Measurements from ENCODE around the gene BMX. TPM values are rescaled to one million over a fixed set of nuclear protein-coding genes. Genes with fewer than 3 reads are reported as not detected.

The BMX gene
- total RNA-seq (2014; rRNA removed; shearing (Covaris generic)): not detected in 2 replicates
- polyA plus RNA-seq (2014; cell fraction: nucleus; rRNA removed): not detected in 2 replicates

GRCh38 chrX:15500497-15500966 is at the start of gene BMX:
BMX (plus strand) TSS chrX:15500807; CDS start chrX:15508354, 7,547 bp downstream.
- no peak for DNase-seq (ENCODE audit: extremely low read depth, low read depth)

DNA sequence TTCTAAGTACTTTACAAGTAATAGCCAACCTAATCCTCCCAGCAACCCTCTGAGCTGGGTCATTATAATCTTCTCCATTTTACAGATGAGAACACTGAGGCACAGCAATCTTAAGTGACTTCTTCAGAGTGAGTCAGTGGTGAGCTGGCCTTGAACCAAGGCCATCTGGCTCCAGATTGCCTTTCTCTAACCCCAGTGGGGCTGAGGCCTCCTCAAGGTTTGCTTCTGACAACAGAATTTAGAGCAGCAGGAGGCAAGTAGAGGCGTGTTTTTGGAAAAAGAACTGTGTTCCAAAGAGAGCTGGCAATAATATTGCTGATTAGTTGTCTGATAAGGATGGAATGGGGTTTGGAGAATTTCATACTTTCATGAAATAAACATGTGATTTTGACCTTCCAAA is 48.7 kb upstream of the BMX start:
- no peak for DNase-seq (ENCODE audit: extremely low read depth, low read depth)

GRCh38 chrX:15464704-15465103 is 35.9 kb upstream of the BMX start:
- DNase-seq (ENCODE audit: extremely low read depth, low read depth): no peak

DNA sequence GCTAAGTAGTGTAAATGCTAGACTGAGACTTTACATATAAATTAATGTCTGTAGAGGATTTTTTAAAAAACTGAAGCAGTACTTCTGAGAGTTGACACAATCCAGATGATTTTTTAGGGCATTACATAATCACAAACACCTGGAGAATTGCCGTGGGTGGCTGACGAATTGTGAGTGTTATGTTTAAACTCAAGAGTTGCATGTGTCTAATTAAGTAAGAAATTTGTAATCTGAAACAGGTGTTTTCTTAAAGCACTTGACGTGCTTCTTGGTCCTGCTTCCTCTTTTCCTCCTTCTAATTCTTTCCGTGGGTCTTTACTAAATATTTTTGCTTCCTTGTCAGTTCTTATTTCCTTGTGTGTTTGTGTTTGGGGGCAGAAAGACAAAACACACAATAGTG is 35.3 kb upstream of the BMX start:
- no peak for DNase-seq (ENCODE audit: extremely low read depth, low read depth)

GRCh38 chrX:15465896-15466651 is 34.5 kb upstream of the BMX start:
- no peak for DNase-seq (ENCODE audit: extremely low read depth, low read depth)

GRCh38 chrX:15468036-15468435 is 32.6 kb upstream of the BMX start:
- DNase-seq (ENCODE audit: extremely low read depth, low read depth): no peak

DNA sequence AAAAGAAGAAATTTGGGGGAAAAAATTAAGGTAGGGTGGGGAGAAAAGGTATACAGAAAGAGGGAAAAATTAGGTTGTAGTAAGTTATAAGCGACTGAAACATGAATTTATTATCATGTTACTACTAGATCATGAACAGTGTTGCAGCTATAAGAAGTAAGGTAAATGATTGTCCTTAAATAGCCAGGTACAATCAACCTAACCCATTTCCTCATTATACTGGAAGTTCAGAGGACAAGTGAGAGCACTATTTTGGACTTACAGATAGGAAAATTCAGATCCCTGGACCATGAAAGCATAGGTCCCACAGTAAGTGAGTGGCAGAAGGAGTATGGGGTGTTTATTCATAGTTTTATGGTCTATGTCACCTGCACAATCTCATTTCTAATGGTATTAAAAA is 31.0 kb upstream of the BMX start:
- no peak for DNase-seq (ENCODE audit: extremely low read depth, low read depth)

GRCh38 chrX:15471028-15471427 is 29.6 kb upstream of the BMX start:
- peak; percentile 60 for DNase-seq (ENCODE audit: extremely low read depth, low read depth)

DNA sequence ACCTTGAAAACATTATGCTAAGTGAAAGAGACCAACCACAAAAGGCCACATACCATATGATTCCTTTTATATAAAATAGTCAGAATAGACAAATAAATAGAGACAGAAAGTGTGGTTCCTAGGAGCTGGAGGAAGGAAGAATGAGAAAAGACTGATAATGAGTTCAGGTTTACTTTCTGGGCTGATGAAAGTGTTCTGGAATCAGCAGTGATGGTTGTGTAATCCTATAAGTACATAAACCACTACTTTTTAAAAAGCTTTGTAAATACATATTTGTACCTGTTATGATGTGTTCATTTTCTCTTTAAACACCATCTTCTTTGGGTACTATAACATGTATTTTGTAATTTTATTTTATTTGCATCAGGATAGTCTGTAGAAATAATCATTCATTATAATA is 28.1 kb upstream of the BMX start:
- no peak for DNase-seq (ENCODE audit: extremely low read depth, low read depth)

DNA sequence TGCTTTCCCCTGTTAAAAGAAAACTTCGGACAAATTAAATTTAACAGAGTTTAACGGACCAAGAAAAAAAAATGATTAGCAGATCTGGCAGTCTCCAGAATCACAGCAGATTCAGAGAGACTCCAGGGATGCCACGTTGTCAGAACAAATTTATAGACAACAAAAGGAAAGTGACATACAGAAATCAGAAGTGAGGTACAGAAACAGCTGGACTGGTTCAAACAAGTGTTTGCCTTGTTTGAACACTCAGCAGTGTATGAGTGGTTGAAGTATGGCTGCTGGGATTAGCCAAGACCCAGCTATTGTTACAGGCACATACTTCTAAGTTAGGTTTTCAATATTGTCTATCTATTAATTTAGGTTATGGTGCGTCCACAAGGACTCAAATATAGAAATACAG is 26.6 kb upstream of the BMX start:
- no peak for DNase-seq (ENCODE audit: extremely low read depth, low read depth)

- DNase-seq (ENCODE audit: extremely low read depth, low read depth): no peak
Observed at GRCh38 chrX:15475021-15475420, 25.6 kb upstream of the BMX start.

DNA sequence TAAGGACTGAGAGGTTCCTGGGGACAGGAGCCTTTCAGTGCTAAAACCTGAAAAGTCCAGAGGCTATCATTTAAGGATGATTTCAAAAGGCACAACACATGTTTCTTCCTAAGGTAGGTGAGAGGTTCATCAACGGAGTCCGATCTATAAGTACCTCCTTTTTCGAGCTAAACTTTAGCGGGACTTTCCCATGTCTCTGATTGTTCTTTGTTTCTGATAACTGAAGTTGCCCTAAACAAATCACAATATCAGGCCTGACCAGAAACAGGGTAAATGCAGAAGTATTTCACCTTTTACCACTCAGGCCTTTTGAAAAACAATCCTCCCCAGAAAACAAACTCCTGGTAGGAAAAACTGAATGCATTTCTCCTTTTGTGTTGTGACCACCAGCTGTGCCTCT is 25.1 kb upstream of the BMX start:
- no peak for DNase-seq (ENCODE audit: extremely low read depth, low read depth)

GRCh38 chrX:15483891-15484290 is 16.7 kb upstream of the BMX start:
- DNase-seq (ENCODE audit: extremely low read depth, low read depth): no peak

DNA sequence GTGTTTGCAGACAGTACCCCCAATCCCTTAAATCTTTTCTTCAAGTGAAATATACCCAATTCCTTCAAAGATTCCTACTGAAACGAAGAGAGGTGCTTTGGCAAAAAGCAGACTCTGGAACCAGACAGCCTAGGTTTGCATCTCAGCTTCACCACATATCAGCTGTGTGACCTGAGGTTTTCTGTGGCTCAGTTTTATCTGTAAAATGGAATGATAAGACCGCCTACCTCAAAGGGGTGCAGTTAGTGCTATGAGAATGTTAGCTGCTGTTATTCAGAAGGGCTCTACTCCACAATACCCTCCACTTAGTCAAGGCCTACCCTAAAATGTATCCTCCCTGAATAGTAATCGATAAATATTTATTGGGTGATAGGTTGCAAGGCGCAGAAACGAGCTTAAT is 8.1 kb upstream of the BMX start:
- no peak for DNase-seq (ENCODE audit: extremely low read depth, low read depth)

DNA sequence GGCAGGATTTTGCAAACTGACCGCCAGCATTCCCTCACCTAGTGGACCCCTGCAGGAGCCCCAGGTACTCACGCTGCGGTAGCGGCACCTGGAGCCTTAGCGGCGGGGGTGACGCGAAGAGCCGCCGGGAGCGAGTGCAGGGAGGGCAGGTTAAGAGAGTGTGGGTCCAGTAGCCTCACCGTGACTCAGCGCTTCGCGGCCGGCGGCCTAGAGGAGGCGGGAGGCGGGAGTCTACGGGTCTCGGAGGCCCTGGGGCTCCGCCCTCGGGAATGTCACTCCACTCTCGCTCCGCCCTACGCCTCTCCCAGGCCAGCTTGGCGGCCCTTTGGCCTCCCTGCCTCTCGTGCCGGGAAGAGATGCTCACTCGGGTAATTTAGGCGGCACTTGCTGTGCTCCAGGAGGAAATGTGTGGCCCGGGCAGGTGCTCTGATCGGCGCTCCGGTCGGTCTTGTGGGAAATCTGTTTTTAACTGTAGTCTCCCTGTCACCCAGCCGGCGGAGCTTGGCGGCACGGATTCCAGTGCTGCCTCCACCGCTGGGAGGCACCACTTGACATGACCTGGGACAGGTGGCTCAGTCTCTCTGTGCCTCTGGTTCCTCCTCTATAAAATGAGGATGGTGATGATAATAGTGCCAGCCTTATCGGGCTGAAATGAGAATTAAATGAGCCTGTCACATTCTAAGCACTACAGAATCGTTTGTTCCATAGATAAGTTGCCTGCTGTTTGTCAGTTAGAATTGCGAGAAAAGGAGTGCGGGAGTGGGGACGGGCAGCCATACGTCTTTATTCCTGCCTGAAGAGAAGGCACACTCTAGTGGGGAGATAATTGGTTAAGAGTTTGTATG is 7.3 kb upstream of the BMX start, which contains the start of gene PIR:
PIR (minus strand) TSS at position 216 of the 845 bp plus-strand sequence. CDS start 2,076 bp downstream, outside the sequence.
- peak; percentile 92 for DNase-seq (ENCODE audit: extremely low read depth, low read depth)

- no peak for DNase-seq (ENCODE audit: extremely low read depth, low read depth)
Observed at GRCh38 chrX:15495801-15496200, 4.8 kb upstream of the BMX start.

DNA sequence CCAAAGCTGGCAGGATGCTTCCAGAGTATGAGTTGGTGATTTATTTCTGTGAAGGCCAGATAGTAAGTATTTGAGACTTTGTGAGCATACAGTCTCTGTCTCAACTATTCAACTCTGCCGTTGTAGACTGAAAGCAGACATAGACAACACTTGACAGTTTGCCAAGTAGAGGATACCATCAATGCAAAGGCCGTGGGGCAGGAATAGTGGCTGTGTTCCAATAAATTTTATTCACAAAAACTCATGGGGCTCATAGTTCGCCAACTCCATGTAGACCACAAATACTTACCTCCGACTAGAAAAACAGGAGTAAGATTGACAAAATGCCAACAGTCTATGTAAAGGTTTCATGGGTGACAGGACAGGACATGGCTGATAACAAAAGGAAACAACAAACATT is 3.8 kb upstream of the BMX start:
- DNase-seq (ENCODE audit: extremely low read depth, low read depth): no peak

DNA sequence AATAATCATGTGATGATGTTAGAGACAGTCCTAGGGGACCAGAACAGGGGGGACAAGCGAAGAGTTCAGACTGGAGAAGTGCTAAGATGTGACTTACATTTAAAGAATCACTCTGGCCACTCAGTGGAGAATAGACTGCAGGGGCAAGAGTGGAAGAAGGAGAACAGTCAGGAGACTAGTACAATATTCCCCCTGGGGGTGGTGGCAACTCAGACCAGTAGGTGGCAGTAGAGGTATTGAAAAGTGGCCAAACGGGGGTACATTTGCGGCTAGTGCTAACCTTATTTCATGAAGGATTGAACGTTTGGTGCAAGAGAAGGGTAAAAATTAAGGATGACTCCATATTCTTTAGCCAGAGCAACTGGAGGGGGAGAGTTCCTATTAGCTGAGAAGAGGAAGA is 2.7 kb upstream of the BMX start:
- DNase-seq (ENCODE audit: extremely low read depth, low read depth): peak; percentile 60

- no peak for DNase-seq (ENCODE audit: extremely low read depth, low read depth)
Observed at GRCh38 chrX:15498741-15499140, 1.9 kb upstream of the BMX start.

DNA sequence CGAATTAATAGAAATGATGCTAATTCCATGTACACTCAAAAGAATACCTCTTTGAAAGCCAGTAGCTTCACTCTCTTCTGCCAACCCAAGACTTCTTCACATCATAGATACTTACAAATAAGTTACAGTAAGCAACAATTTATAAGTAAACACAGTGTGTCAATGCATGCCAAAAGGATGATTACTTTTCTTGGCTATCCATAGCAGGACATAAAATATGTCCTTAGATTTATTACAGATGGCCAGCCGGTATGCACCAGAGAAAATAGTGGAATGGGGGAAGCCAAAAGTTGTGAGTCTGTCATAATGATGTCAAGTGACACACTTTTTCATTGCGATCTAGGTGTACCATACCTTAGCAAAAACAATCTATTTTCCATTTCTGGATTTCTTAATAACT is 631 bp upstream of the BMX start:
- no peak for DNase-seq (ENCODE audit: extremely low read depth, low read depth)

GRCh38 chrX:15501506-15501905 is 899 bp downstream of the BMX start:
- DNase-seq (ENCODE audit: extremely low read depth, low read depth): no peak

- no peak for DNase-seq (ENCODE audit: extremely low read depth, low read depth)
Observed at GRCh38 chrX:15504661-15505060, 4.1 kb downstream of the BMX start.
